ENCODE measurements around the gene LIN28A.
"Not testable (repeated sequence)": the region's sequence is repeated elsewhere in the genome, so short reads cannot be mapped to it uniquely, and the experiment has no call there.

LIN28A gene

GRCh38 chr1:26410706-26411623 lies at the start of gene LIN28A:
TSS of gene LIN28A (plus strand) at chr1:26410817. CDS start at chr1:26410892, 75 bp downstream.
- no peak for DNase-seq (ENCODE audit: low read depth in 3 of 3, low spot score in 1 of 3)

DNA sequence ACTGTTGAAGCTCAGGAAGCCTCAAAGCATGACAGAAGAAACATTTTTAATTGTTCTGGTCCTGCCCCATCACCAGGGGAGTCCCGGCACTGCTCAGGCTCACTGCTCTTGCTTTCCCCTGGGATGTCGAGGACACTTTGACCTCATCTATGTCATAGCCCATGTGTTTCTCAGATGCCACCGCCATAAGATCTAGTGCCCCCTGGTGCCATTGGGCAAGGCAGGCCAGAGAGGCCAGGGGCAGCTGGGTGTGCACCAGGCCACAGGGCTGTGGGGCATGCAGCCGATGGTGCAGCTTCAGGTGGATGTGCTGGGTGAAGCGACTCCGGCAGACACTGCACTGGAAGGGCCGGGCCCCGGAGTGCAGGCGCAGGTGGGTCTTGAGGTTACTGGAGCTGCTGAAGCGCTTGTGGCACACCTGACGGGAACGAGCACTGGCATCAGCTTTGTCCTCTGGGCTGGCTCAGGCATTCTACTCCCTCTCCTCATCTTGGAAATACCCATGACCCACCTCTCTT lies 49.0 kb upstream of the LIN28A start:
- no peak for DNase-seq (ENCODE audit: low read depth in 3 of 3, low spot score in 1 of 3)

- no peak for DNase-seq (ENCODE audit: low read depth in 3 of 3, low spot score in 1 of 3)
Measured at GRCh38 chr1:26362331-26362730, 48.3 kb upstream of the LIN28A start.

- peak; percentile 64 to 83 (median 71) for DNase-seq (ENCODE audit: low read depth in 3 of 3, low spot score in 1 of 3)
Measured at GRCh38 chr1:26363549-26364448, 46.8 kb upstream of the LIN28A start.

GRCh38 chr1:26364956-26365355 lies 45.7 kb upstream of the LIN28A start:
- DNase-seq (ENCODE audit: low read depth in 3 of 3, low spot score in 1 of 3) = no peak

GRCh38 chr1:26367441-26367840 lies 43.2 kb upstream of the LIN28A start:
- DNase-seq (ENCODE audit: low read depth in 3 of 3, low spot score in 1 of 3) = no peak

DNA sequence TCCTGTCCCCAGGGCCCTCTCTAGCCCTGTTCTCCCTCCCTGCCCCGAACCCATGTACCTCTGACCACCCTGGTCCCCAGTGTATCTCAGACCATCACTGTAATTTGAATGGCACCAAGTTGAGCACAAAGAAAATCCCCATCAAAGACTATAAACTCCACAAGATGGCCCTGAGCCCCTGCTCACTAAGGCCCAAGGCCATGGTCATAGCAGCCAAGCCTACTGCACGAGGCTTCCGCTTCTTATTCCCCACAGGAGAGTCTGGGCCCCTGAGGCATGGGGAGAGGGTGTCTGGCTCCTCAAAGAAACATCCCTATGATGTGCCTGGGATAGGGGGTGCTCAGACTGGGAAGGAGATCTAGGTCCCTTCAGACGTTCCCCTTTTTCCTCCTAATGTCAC lies 42.6 kb upstream of the LIN28A start:
- DNase-seq (ENCODE audit: low read depth in 3 of 3, low spot score in 1 of 3) = no peak

DNA sequence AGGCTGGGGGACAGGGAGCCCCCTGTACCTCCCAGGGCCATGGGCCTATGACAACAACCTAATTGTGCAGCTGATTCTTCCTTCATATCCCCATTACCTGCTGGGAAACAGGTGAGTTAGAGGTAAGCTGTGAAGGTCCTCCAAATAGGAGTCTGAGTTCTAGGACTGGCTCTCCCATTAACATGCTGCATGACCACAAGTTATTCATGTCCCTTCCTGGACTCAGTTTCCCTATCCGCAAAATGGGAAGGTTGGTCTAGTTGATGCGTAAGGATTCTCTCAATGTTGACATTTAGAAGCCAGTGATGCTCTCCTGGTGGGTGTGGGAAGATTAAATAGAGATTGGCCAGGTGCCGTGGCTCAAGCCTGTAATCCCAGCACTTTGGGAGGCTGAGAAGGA lies 42.1 kb upstream of the LIN28A start:
- no peak for DNase-seq (ENCODE audit: low read depth in 3 of 3, low spot score in 1 of 3)

DNA sequence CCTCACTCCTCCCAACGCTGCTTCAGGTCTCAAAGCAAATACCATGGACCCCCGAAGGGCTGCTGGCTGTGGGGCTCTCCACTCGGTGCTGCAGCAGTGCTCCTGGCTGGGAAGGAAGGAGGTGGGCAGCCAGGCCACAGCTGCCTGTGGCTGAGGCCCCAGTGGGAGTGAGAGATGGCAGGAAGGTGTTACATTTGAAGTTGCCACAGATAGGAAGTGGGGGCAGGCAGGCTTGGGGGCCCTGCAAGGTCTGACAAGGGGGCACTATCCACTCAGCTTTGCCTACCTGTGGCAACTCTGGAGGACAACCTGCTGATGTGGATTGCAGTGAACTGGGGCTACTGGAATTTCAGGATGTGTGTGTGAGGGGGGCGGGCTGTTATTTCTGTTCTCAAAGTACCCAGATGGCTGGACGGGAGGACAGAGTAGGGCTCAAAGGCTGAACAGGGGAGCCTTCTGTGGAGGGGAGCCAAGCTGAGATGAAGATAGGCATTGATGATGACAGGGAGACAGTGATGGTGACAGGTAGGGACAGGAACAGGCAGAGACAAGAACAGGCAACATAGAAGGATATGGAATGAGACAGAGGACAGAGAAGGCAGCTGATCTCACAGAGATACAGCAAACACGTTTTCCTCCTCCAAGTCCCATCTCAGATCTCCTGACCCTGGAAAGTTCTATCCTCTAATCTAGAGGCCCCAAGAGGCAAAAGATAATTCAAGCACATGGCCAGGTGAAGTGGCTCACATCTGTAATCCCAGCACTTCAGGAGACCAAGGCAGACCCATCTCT lies 39.8 kb upstream of the LIN28A start:
- no peak for DNase-seq (ENCODE audit: low read depth in 3 of 3, low spot score in 1 of 3)

DNA sequence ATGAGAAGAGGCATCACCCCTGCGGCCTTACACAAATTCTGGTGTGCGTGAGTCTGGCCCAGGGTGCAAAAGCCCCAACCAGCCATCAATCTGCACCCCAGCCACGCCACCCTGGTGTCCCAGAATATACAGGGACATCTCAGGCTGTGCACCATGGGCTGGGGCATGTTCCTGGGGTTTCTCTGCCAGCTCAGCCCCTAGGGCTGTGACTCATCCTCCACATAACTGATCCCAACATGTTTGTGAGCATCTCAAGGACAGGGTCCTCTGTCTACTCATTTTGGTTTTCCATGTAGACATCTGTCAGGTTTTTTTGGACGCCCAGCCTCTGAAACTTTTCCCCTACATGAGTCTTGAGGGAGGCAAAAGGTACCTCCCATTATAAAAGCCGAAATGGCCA lies 38.6 kb upstream of the LIN28A start:
- DNase-seq (ENCODE audit: low read depth in 3 of 3, low spot score in 1 of 3) = no peak

DNA sequence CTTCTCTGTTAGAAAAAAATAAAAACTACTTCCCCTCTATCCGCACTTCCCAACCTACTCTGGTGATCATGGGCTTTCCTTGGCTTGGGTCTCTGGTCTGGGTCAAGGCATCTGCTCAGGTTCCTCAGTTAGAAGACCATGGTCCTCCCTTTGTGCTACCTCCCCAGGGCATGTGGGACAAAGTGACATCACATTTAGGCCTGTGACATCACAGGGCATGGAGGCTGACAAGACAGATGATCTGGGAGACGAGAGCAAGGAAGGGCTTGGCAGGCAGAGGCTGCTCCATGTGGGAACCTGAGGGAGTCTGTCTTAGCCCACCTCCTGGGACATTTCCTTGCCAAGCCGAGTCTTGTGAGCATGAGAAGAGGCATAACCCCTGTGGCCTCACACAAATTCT lies 38.0 kb upstream of the LIN28A start, which contains the start of gene ZNF683:
Gene ZNF683, minus strand, starts transcription at position 140 of the 400 bp plus-strand sequence. CDS start 4,179 bp downstream, outside the sequence.
- not testable (repeated sequence) for DNase-seq (ENCODE audit: low read depth in 3 of 3, low spot score in 1 of 3)

- no peak for DNase-seq (ENCODE audit: low read depth in 3 of 3, low spot score in 1 of 3)
Measured at GRCh38 chr1:26373281-26373680, 37.3 kb upstream of the LIN28A start.

DNA sequence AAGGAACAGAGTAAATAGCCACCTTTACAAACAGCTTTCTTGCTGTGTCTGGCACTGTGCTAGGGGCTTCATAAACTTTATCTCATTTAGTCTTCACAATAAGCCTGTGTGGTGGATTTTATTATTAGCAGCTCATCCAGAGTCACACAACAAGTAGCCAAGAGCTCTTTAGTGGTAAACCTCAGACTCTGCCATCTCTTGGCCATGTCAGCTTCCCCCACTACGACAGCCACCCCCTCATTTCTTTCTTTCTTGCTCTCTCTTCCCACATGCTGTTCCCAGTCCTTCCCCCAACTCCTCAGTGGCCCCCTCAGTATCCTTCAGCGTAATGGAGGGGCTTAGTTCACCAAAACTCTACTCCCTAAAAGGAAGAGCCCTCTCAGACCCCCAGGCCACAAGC lies 36.8 kb upstream of the LIN28A start:
- no peak for DNase-seq (ENCODE audit: low read depth in 3 of 3, low spot score in 1 of 3)

- not testable (repeated sequence) for DNase-seq (ENCODE audit: low read depth in 3 of 3, low spot score in 1 of 3)
Measured at GRCh38 chr1:26374361-26374760, 36.3 kb upstream of the LIN28A start.

- DNase-seq (ENCODE audit: low read depth in 3 of 3, low spot score in 1 of 3) = no peak
Measured at GRCh38 chr1:26375081-26375480, 35.5 kb upstream of the LIN28A start.

DNA sequence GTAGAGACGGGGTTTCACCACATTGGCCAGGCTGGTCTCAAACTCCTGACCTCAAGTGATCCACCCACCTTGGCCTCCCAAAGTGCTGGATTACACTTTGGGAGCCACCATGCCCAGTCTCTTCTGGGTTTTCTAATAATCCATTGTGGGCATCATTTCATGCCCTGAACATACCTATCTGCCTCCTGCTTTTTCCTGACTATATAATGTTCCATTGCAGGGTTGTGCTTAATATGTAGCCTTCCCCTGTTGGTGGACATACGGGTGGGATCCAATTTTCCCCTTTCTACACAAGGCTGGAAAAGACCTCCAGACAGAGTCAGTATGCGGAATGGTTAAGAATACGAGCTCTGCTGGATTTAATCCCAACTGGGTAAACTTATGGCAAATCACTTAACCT lies 34.6 kb upstream of the LIN28A start:
- DNase-seq (ENCODE audit: low read depth in 3 of 3, low spot score in 1 of 3) = no peak

DNA sequence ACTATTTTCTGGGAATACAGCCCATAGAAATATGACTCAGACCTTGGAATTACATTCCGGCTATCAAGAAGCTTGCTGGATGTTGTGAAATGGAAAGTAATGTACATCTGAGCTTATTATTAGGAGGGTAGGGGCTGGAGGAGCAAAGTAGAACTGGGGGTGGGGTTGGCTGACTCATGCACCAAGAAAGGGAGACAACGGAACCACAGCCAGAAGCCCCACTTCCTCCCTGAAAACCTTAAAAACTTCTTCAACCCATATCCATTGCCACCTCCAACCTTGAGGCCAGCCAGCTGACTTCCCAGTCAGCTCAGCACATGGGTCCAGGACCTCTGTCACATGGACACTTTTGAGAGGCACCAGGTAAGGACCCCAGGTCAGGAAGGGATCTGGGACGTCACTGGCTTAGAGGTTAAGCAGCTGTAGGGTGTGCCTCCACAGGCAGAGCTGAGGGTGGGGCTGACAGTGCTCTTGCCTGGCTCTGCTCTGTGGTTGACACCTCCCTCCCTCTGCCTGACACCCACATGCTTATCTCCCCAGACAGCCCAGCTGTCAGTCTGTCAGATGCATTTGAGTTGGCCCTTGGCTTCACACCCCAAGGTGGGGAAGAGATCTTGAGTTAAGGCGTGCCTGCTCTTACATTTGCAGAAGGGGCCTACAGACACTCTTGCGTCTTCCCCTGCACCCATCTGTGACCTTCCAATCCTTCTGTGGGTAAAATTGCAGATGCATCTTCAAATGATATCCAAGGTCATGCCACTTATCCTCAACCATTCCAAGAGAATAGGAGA lies 32.3 kb upstream of the LIN28A start:
- DNase-seq (ENCODE audit: low read depth in 3 of 3, low spot score in 1 of 3) = peak; percentile 30 to 57 (median 51)

- no peak for DNase-seq (ENCODE audit: low read depth in 3 of 3, low spot score in 1 of 3)
Measured at GRCh38 chr1:26378879-26379251, 31.8 kb upstream of the LIN28A start.

- no peak for DNase-seq (ENCODE audit: low read depth in 3 of 3, low spot score in 1 of 3)
Measured at GRCh38 chr1:26384076-26384475, 26.5 kb upstream of the LIN28A start.

- DNase-seq (ENCODE audit: low read depth in 3 of 3, low spot score in 1 of 3) = not testable (repeated sequence)
Measured at GRCh38 chr1:26385063-26385462, 25.6 kb upstream of the LIN28A start.
